ENCODE results near the gene NONO.
"Not testable (repeated sequence)": the region's sequence is repeated elsewhere in the genome, so short reads cannot be mapped to it uniquely, and the experiment has no call there.

NONO gene

DNA sequence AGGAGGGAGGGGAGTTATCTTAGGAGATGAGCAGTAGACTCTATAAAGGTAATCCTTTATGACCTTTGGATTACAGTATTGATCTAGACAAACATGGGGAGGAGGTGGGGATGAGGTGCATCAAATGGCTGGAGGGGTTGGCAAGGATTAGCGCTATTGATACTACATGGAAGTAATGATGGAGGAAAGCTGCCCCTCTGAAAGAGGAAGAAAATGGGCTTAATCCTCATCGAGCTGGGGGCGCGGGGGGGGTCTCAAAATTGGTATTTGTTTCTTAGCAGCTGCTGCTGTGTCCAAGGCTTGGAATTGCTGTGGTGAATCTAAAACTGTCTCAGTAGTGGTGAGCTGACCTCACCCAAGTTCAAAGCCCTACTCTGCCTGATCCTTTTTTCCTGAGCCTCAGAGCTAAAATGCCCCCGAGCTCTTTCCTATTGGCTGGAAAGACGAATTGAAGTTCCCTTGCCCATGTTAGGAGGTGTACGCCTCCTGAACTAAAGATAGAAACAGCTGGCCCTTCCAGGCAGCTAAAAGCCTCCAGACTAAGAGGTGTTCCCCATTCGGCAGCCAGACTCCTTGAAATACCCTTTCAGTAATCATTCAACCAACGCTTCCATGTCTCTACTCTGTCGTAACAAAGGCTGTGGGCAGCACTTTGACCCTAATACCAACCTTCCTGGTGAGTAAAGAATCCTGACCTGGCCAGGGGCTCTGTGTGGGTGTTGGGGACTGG, 17.9 kb downstream of the NONO start, which contains the start of gene ITGB1BP2:
TSS of gene ITGB1BP2 (plus strand) at position 556 of the 730 bp plus-strand sequence. CDS start at position 613, 57 bp downstream.
- DNase-seq (ENCODE audit: low spot score in 2 of 2) (no peak), ATAC-seq (ENCODE audit: low read depth) (no peak)
- no peaks in the 10 kb centered on the region for H3K9me3 Mint-ChIP-seq
- no peaks in the 10 kb centered on the region for H3K4me1 Mint-ChIP-seq
- H3K27me3 Mint-ChIP-seq, result no peaks in the 10 kb centered on the region
- H3K27ac Mint-ChIP-seq, result no peak within 1 kb of the TSS
- H3K36me3 Mint-ChIP-seq, result peaks cover 9% of the 10 kb centered on the region
- no peak within 1 kb of the TSS for H3K4me3 Mint-ChIP-seq

- no peak for DNase-seq (ENCODE audit: low spot score in 2 of 2)
- no peak overlapping the region for H3K27ac Mint-ChIP-seq
- peaks cover 9% of the 10 kb centered on the region for H3K36me3 Mint-ChIP-seq
- ATAC-seq (ENCODE audit: low read depth), result no peak
- H3K9me3 Mint-ChIP-seq, result no peaks in the 10 kb centered on the region
- no peaks in the 10 kb centered on the region for H3K4me1 Mint-ChIP-seq
- H3K27me3 Mint-ChIP-seq, result no peaks in the 10 kb centered on the region
- no peak overlapping the region for H3K4me3 Mint-ChIP-seq
Measured at GRCh38 chrX:71302461-71303213, 19.2 kb downstream of the NONO start.

DNA sequence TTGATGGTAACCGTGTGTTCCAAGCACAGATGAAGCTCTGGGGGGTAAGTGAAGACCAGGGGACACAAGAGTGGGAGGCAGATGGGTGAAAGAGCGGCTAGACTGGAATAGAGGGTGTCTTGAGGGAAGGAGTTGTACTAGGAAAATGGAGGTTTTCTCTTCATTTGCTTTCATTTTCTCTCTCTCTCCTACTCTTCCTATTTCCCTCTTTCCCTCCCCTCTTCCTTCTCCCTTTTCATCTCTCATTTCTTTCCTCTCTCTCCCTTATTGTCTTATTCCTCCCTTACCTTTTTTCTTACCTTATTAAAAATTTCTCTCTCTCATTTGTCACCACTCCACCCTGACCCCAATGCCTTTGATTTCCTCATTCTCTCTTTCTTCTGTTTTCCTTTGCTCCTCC, 21.1 kb downstream of the NONO start:
- Mint-ChIP-seq H3K9me3 (no peaks in the 10 kb centered on the region), H3K27me3 (no peaks in the 10 kb centered on the region), H3K4me1 (no peaks in the 10 kb centered on the region), H3K36me3 (peaks cover 9% of the 10 kb centered on the region), H3K4me3 (no peak overlapping the region), H3K27ac (no peak overlapping the region)
- DNase-seq (ENCODE audit: low spot score in 2 of 2) (no peak), ATAC-seq (ENCODE audit: low read depth) (no peak)

DNA sequence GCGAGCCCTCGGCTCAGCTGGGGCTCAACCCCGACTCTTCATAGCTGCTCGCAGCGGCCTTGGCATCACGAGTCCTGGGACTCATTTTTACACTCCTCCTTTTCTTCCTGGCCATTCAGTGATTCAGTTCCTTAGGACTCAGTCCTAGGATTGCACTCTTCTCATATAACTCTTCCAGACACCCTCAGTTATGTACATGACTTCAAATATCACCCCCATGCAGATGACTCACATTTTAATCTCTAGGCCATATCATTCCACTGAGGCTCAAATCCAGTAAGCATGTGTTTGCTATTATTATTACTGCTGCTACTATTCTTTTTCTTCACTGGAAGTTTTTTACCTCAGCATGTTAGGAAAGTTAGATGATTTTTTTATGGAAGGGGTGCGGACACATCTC, 32.5 kb downstream of the NONO start:
- no peaks in the 10 kb centered on the region for H3K9me3 Mint-ChIP-seq
- no peak for DNase-seq (ENCODE audit: low spot score in 2 of 2)
- peaks cover 5% of the 10 kb centered on the region for H3K4me1 Mint-ChIP-seq
- peaks cover 5% of the 10 kb centered on the region for H3K36me3 Mint-ChIP-seq
- no peak overlapping the region for H3K4me3 Mint-ChIP-seq
- H3K27ac Mint-ChIP-seq, result peak overlapping the region; percentile 47
- no peaks in the 10 kb centered on the region for H3K27me3 Mint-ChIP-seq
- ATAC-seq (ENCODE audit: low read depth), result no peak

DNA sequence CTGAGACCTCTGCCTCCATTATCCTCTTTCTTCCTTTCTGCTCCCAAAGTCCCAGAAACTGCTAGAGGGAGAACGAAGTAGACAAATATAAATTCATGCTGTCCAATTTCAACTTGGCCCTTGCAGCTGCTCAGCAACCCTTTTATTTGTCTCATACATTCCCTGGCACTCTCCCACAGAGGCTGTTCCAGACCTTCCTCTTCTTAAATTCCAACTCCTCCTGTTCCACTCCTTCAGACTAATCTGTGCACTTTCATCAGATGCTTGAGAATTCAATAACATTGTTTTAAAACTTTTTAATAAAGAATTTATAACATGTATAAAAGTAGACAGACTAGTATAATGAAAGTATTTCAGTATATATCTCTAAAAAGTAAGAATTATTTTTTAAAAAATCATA, 33.5 kb downstream of the NONO start:
- H3K27ac Mint-ChIP-seq, H3K4me1 Mint-ChIP-seq, H3K36me3 Mint-ChIP-seq: not testable (repeated sequence)

DNA sequence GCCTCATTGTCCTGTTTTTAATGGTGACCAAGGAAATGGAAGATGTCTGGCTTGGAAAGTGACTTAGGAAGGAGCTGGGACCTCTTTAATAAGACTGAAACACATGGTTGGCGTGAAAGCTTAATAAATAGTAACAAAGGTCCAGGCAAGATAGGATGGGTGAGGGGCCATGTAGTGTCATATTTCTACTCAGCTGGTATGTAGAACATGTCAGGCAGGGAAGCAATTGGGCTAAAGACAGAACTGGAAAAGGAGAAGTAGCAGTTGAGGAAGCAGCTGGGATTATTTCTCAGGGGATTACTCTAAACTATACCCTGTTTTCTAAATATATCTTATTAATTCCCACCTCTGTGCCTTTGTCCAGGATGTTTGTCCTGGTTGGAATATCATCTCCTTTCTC, 36.7 kb downstream of the NONO start:
- Mint-ChIP-seq H3K36me3 (peaks cover 4% of the 10 kb centered on the region), H3K9me3 (no peaks in the 10 kb centered on the region), H3K27ac (no peak overlapping the region), H3K4me1 (peaks cover 1% of the 10 kb centered on the region), H3K4me3 (no peak overlapping the region), H3K27me3 (no peaks in the 10 kb centered on the region)
- ATAC-seq (ENCODE audit: low read depth) (no peak), DNase-seq (ENCODE audit: low spot score in 2 of 2) (no peak)

More for the DNA sequence above, 33.5 kb downstream of the NONO start:
- H3K27me3 Mint-ChIP-seq; ATAC-seq (ENCODE audit: low read depth); H3K9me3 Mint-ChIP-seq; H3K4me3 Mint-ChIP-seq; DNase-seq (ENCODE audit: low spot score in 2 of 2): not testable (repeated sequence)

GRCh38 chrX:71321731-71322130, 38.3 kb downstream of the NONO start:
- DNase-seq (ENCODE audit: low spot score in 2 of 2), result no peak
- Mint-ChIP-seq H3K36me3 (peaks cover 4% of the 10 kb centered on the region), H3K27ac (no peak overlapping the region), H3K4me3 (no peak overlapping the region), H3K27me3 (no peaks in the 10 kb centered on the region), H3K9me3 (peaks cover 2% of the 10 kb centered on the region), H3K4me1 (no peaks in the 10 kb centered on the region)
- no peak for ATAC-seq (ENCODE audit: low read depth)

DNA sequence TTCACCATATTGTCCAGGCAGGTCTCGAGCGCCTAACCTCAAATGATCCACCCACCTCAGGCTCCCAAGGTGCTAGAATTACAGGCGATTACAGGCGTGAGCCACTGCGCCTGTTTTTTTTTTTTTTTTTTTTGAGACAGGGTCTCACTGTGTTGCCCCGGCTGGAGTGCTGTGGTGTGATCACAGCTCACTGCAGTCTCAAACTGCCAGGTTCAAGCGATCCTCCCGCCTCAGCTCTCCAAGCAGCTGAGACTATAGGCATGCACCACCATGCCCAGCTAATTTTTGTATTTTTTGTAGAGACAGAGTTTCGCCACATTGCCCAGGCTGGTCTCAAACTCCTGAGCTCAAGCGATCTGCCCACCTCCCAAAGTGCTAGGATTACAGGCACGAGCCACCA, 41.0 kb downstream of the NONO start:
- H3K27me3 Mint-ChIP-seq; H3K36me3 Mint-ChIP-seq; H3K4me3 Mint-ChIP-seq; H3K9me3 Mint-ChIP-seq; H3K27ac Mint-ChIP-seq; H3K4me1 Mint-ChIP-seq; ATAC-seq (ENCODE audit: low read depth); DNase-seq (ENCODE audit: low spot score in 2 of 2): not testable (repeated sequence)

GRCh38 chrX:71326394-71326793, 43.0 kb downstream of the NONO start:
- DNase-seq (ENCODE audit: low spot score in 2 of 2), result no peak
- H3K36me3 Mint-ChIP-seq, result peaks cover 9% of the 10 kb centered on the region
- peaks cover 5% of the 10 kb centered on the region for H3K9me3 Mint-ChIP-seq

DNA sequence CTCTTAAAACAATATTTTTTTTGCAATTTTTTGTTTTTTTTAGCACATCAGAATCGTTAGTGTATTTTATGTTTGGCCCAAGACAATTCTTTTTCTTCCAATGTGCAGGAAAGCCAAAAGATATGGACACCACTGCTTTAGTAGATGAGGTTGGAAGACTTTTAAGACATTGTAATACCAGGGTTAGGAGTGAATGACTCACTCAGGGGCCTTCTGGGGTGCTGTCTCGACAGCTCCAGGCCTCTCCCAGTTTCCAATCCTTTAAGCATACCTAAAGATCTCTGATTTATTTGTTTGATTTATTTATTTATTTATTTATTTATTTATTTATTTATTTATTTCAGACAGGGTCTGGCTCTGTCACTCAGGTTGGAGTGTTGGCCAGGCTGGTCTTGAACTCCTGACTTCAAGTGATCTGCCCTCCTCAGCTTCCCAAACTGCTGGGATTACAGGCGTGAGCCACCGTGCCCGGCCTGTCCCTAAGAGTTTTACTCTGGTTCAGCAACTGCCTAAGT, 65.8 kb downstream of the NONO start:
- not testable (repeated sequence) for H3K9me3 Mint-ChIP-seq; H3K4me1 Mint-ChIP-seq; H3K27me3 Mint-ChIP-seq; H3K27ac Mint-ChIP-seq; H3K4me3 Mint-ChIP-seq; ATAC-seq (ENCODE audit: low read depth); H3K36me3 Mint-ChIP-seq; DNase-seq (ENCODE audit: low spot score in 2 of 2)

More at GRCh38 chrX:71326394-71326793, 43.0 kb downstream of the NONO start:
- Mint-ChIP-seq H3K27me3 (no peaks in the 10 kb centered on the region), H3K27ac (no peak overlapping the region), H3K4me1 (no peaks in the 10 kb centered on the region), H3K4me3 (no peak overlapping the region)
- no peak for ATAC-seq (ENCODE audit: low read depth)

DNA sequence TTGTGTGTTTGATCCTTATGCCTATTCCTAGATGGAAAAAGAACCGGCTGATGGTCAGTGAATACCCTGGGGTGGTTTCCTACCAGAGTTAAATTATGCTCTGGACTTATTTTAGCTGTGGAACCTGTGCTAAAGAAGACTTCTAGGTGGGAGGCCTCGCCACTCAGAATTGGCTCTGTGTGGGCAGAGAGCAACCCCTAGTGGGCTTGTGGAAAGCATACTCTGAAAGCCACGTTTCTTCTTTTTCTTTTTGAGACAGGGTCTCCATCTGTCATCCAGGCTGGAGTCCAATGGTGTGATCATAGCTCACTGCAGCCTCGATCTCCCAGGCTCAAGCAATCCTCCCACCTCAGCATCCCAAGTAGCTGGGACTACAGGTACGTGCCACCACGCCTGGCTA, 66.4 kb downstream of the NONO start:
- not testable (repeated sequence) for DNase-seq (ENCODE audit: low spot score in 2 of 2); H3K4me3 Mint-ChIP-seq; H3K27ac Mint-ChIP-seq; H3K9me3 Mint-ChIP-seq; H3K27me3 Mint-ChIP-seq; ATAC-seq (ENCODE audit: low read depth); H3K4me1 Mint-ChIP-seq; H3K36me3 Mint-ChIP-seq
